ENCODE data around the gene PDE4D. TPM values are rescaled to one million over a fixed set of nuclear protein-coding genes. Genes with fewer than 3 reads are reported as not detected.

Gene PDE4D
- total RNA-seq, 2 donors from 2014 or later = 116 to 154 TPM

DNA sequence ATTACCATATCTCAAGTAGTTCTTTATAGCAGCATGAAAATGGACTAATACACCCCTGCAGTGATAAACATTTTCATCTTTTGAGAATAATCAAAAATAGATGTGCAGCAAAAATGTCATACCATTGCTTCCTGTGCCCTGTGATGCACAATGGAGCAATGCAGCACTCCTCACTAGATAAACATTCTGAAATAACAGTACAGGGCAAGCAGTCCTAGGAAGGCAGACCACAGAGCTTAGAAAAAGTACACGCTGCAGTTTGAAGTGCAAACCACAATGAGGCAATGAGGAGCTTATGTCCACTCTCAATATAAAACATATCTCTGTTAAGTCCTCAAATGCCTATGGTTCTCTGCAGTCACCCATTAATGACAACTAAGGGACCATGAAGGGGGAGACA lies 367.6 kb downstream of the PDE4D start:
- H3K36me3 Mint-ChIP-seq (ENCODE audit: insufficient read depth in 2 of 2) = peaks cover 3 to 7% of the 10 kb centered on the region in 2 donors
- no peaks in the 10 kb centered on the region for H3K4me1 Mint-ChIP-seq (ENCODE audit: low read depth)
- peaks cover 6% of the 10 kb centered on the region for H3K27me3 Mint-ChIP-seq (ENCODE audit: low read depth)
- DNase-seq = no peak
- H3K27ac Mint-ChIP-seq = no peak overlapping the region
- H3K9me3 Mint-ChIP-seq = peaks cover 3 to 7% of the 10 kb centered on the region in 2 donors
- ATAC-seq (replicated peaks in 1 of 2) = no peak
- H3K4me3 Mint-ChIP-seq = no peak overlapping the region

GRCh38 chr5:59525311-59525710 lies 368.2 kb downstream of the PDE4D start:
- H3K9me3 Mint-ChIP-seq = peaks cover 3 to 7% of the 10 kb centered on the region in 2 donors
- peaks cover 6% of the 10 kb centered on the region for H3K27me3 Mint-ChIP-seq (ENCODE audit: low read depth)
- peaks cover 3 to 7% of the 10 kb centered on the region in 2 donors for H3K36me3 Mint-ChIP-seq (ENCODE audit: insufficient read depth in 2 of 2)
- no peak overlapping the region for H3K4me3 Mint-ChIP-seq
- no peaks in the 10 kb centered on the region for H3K4me1 Mint-ChIP-seq (ENCODE audit: low read depth)
- DNase-seq = no peak
- no peak for ATAC-seq (replicated peaks in 1 of 2)
- no peak overlapping the region for H3K27ac Mint-ChIP-seq

DNA sequence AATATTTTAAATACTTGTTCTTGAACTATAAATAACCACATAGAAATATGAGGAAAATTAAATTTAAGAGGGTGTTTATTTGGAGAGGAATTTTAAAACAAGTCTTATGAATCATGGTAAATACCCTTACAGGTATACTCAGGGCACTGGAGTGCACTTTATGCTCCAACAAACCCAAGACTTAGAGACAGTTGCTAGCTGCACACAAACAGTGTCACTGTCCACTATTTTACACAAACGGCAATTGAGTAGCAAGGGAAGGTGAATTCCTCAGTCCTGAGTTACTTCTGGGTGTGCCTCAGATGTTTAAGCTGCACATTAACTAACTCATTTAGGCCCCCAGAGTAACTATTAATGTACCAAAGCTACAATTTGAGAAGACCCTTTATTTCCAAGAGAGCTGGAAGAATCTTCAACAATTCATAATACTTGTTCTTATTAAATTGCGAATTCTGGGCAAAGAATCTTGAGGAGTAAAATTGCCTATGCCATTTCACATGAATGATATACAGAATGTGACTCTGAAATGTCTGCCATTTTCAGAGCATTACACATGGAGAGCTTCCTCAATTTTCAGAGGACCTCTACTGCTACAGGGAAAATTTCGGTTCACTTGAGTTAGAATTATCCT lies 371.2 kb downstream of the PDE4D start:
- DNase-seq = no peak
- no peak overlapping the region for H3K4me3 Mint-ChIP-seq
- H3K36me3 Mint-ChIP-seq (ENCODE audit: insufficient read depth in 2 of 2) = peaks cover 3 to 7% of the 10 kb centered on the region in 2 donors
- ATAC-seq (replicated peaks in 1 of 2) = no peak
- no peak overlapping the region for H3K27ac Mint-ChIP-seq
- H3K9me3 Mint-ChIP-seq = peaks cover 3 to 7% of the 10 kb centered on the region in 2 donors
- no peaks in the 10 kb centered on the region for H3K4me1 Mint-ChIP-seq (ENCODE audit: low read depth)
- H3K27me3 Mint-ChIP-seq (ENCODE audit: low read depth) = peaks cover 6% of the 10 kb centered on the region

- no peak for ATAC-seq (replicated peaks in 1 of 2)
- peaks cover 3 to 7% of the 10 kb centered on the region in 2 donors for H3K9me3 Mint-ChIP-seq
- no peak for DNase-seq
- H3K4me1 Mint-ChIP-seq (ENCODE audit: low read depth) = no peaks in the 10 kb centered on the region
- peaks cover 6% of the 10 kb centered on the region for H3K27me3 Mint-ChIP-seq (ENCODE audit: low read depth)
- H3K36me3 Mint-ChIP-seq (ENCODE audit: insufficient read depth in 2 of 2) = peaks cover 3 to 7% of the 10 kb centered on the region in 2 donors
- no peak overlapping the region for H3K4me3 Mint-ChIP-seq
- H3K27ac Mint-ChIP-seq = no peak overlapping the region
These were observed 372.1 kb downstream of the PDE4D start for GRCh38 chr5:59521476-59521875.

DNA sequence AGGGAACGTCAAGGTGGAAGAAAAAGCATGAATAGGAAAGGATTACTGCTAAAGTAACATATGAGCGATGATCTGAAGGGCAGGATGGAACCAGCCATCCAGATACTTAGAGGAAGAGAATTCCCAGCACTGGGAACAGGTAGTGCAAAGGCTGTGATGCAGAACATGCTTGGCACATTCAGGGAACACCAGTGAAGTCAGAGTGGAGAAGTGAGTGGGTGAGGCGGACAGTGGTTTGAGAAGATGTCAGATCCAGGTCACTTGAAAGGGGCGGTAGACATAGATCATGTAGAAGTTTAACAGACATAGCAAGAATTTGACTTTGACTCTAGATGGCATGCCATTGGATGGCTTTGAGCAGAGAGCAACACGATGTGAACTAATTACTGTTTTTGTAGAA lies 374.2 kb downstream of the PDE4D start:
- Mint-ChIP-seq H3K27me3 (ENCODE audit: low read depth) (no peaks in the 10 kb centered on the region), H3K27ac (no peak overlapping the region), H3K4me3 (no peak overlapping the region), H3K4me1 (ENCODE audit: low read depth) (no peaks in the 10 kb centered on the region), H3K9me3 (peaks cover 2 to 7% of the 10 kb centered on the region in 2 donors), H3K36me3 (ENCODE audit: insufficient read depth in 2 of 2) (peaks cover 3 to 6% of the 10 kb centered on the region in 2 donors)
- ATAC-seq (replicated peaks in 1 of 2) = no peak
- DNase-seq = no peak

DNA sequence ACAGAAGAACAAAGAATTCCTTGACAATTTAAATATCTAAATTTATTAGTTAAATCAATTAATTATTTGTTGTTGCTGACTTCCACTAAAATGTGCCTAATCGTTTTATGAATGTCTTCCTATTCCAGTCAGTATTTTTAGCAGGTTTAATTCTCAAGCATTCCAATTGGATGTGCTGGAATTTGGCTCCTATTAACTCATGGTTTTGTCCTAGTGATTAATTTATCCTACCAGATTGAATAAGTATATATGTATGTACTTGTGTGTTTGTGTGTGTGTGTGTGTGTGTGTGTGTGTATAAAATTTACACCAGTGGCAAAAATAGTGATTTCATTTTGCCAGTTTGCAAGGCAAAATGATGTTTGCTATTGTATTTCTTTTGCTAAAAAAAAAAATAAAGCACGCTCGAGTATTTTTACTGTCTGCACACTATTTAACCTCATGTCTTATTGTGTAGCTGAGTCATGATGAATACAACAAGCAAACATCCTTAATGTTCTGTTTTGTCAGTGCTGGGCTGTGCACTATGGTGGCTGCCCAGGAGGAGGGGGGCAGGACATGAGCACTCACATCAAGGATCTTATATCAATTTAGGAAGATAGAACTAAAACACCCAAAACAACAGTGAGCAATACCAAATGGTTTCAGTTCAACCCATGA lies 375.5 kb downstream of the PDE4D start:
- no peaks in the 10 kb centered on the region for H3K4me1 Mint-ChIP-seq (ENCODE audit: low read depth)
- H3K9me3 Mint-ChIP-seq = no peaks in the 10 kb centered on the region
- ATAC-seq (replicated peaks in 1 of 2) (no peak), DNase-seq (no peak)
- H3K4me3 Mint-ChIP-seq = no peak overlapping the region
- no peaks in the 10 kb centered on the region for H3K36me3 Mint-ChIP-seq (ENCODE audit: insufficient read depth in 2 of 2)
- H3K27ac Mint-ChIP-seq = no peak overlapping the region
- no peaks in the 10 kb centered on the region for H3K27me3 Mint-ChIP-seq (ENCODE audit: low read depth)

GRCh38 chr5:59516161-59516560 lies 377.4 kb downstream of the PDE4D start:
- H3K4me1 Mint-ChIP-seq (ENCODE audit: low read depth) = no peaks in the 10 kb centered on the region
- DNase-seq (no peak), ATAC-seq (replicated peaks in 1 of 2) (no peak)
- no peaks in the 10 kb centered on the region for H3K36me3 Mint-ChIP-seq (ENCODE audit: insufficient read depth in 2 of 2)
- H3K27me3 Mint-ChIP-seq (ENCODE audit: low read depth) = no peaks in the 10 kb centered on the region
- no peak overlapping the region for H3K4me3 Mint-ChIP-seq
- H3K27ac Mint-ChIP-seq = no peak overlapping the region
- no peaks in the 10 kb centered on the region for H3K9me3 Mint-ChIP-seq

GRCh38 chr5:59506285-59506877 lies 387.1 kb downstream of the PDE4D start:
- no peaks in the 10 kb centered on the region for H3K36me3 Mint-ChIP-seq (ENCODE audit: insufficient read depth in 2 of 2)
- DNase-seq = no peak
- H3K27me3 Mint-ChIP-seq (ENCODE audit: low read depth) = peaks cover 5% of the 10 kb centered on the region
- no peaks in the 10 kb centered on the region for H3K9me3 Mint-ChIP-seq
- H3K4me1 Mint-ChIP-seq (ENCODE audit: low read depth) = peaks cover 5% of the 10 kb centered on the region
- no peak overlapping the region for H3K4me3 Mint-ChIP-seq
- ATAC-seq (replicated peaks in 1 of 2) = no peak
- H3K27ac Mint-ChIP-seq = no peak overlapping the region

DNA sequence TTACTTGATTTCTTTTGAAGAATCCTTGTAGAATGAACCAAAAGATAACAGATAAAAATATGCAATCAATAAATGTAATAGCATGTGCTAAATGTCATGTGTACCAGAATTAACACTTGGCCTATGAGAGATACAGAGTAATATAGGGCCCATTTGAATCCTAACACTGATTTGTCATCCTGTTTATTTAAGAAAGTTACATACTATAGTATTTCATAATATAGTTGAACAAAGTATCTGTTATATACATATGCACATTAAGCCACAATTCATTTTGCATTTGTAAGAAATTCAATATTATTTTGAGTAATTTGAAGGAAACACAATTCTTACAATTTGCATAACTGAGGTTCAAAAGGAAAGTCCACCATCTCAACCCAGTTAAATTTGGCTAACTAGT lies 389.5 kb downstream of the PDE4D start:
- Mint-ChIP-seq H3K36me3 (ENCODE audit: insufficient read depth in 2 of 2) (no peaks in the 10 kb centered on the region), H3K4me3 (no peak overlapping the region), H3K9me3 (no peaks in the 10 kb centered on the region), H3K27me3 (ENCODE audit: low read depth) (peaks cover 15% of the 10 kb centered on the region), H3K4me1 (ENCODE audit: low read depth) (peaks cover 5% of the 10 kb centered on the region), H3K27ac (no peak overlapping the region)
- DNase-seq (no peak), ATAC-seq (replicated peaks in 1 of 2) (no peak)

DNA sequence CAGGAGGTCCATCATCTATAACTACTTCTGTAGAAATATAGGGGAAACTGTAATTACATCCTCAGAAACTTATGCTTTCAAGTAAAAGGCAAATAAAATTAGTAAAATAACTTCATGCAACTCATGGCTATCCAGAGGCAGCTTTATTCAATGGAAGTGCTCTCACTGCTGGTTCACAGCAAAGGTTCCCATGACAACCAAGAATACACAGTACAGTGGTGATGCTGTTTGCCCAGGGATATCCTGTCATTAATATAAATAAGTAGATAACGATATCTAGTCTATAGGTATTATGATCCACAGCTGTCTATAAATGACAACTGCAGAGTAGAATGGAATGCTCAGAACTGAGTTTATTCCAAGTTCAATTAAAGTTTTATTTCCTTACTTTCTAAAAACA lies 390.3 kb downstream of the PDE4D start:
- Mint-ChIP-seq H3K4me1 (ENCODE audit: low read depth) (peaks cover 5% of the 10 kb centered on the region), H3K36me3 (ENCODE audit: insufficient read depth in 2 of 2) (no peaks in the 10 kb centered on the region), H3K9me3 (no peaks in the 10 kb centered on the region), H3K4me3 (no peak overlapping the region), H3K27ac (no peak overlapping the region), H3K27me3 (ENCODE audit: low read depth) (peaks cover 15% of the 10 kb centered on the region)
- ATAC-seq (replicated peaks in 1 of 2) = no peak
- no peak for DNase-seq

- Mint-ChIP-seq H3K4me3 (no peak overlapping the region), H3K9me3 (no peaks in the 10 kb centered on the region), H3K4me1 (ENCODE audit: low read depth) (peaks cover 5% of the 10 kb centered on the region), H3K27me3 (ENCODE audit: low read depth) (peaks cover 15% of the 10 kb centered on the region), H3K36me3 (ENCODE audit: insufficient read depth in 2 of 2) (no peaks in the 10 kb centered on the region), H3K27ac (no peak overlapping the region)
- DNase-seq = no peak
- no peak for ATAC-seq (replicated peaks in 1 of 2)
These were observed 392.2 kb downstream of the PDE4D start for GRCh38 chr5:59501316-59501715.

DNA sequence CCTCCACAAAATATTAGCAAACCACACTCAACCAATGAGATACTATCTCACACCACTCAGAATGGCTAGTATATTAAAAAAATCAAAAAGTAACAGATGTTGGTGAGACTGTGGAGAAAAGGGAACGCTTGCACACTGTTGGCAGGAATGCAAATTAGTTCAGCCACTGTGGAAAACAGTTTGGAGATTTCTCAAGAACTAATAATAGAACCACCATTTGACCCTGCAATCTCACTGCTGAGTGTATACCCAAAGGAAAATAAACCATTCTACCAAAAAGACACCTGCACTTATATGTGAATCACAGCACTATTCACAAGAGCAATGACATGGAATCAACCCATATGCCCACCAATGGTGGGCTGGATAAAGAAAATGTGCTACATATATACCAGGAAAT lies 393.5 kb downstream of the PDE4D start:
- Mint-ChIP-seq H3K9me3 (no peaks in the 10 kb centered on the region), H3K27ac (no peak overlapping the region), H3K4me1 (ENCODE audit: low read depth) (peaks cover 5% of the 10 kb centered on the region), H3K4me3 (no peak overlapping the region), H3K27me3 (ENCODE audit: low read depth) (peaks cover 15% of the 10 kb centered on the region), H3K36me3 (ENCODE audit: insufficient read depth in 2 of 2) (no peaks in the 10 kb centered on the region)
- no peak for ATAC-seq (replicated peaks in 1 of 2)
- DNase-seq = no peak

GRCh38 chr5:59497207-59497606 lies 396.3 kb downstream of the PDE4D start:
- H3K27ac Mint-ChIP-seq = no peak overlapping the region
- no peak for DNase-seq
- no peaks in the 10 kb centered on the region for H3K4me1 Mint-ChIP-seq (ENCODE audit: low read depth)
- H3K4me3 Mint-ChIP-seq = no peak overlapping the region
- ATAC-seq (replicated peaks in 1 of 2) = no peak
- H3K27me3 Mint-ChIP-seq (ENCODE audit: low read depth) = peaks cover 21% of the 10 kb centered on the region
- no peaks in the 10 kb centered on the region for H3K9me3 Mint-ChIP-seq
- no peaks in the 10 kb centered on the region for H3K36me3 Mint-ChIP-seq (ENCODE audit: insufficient read depth in 2 of 2)

Measured in activated T-cell treated with anti-CD3 and anti-CD28 coated beads, Interleukin-2, amount 50 U/mL, for 72 hours (primary cell).